Fibroblast of lung (primary cell): ENCODE measurements around the gene NKAIN2. TPM values are rescaled to one million over a fixed set of nuclear protein-coding genes. Genes with fewer than 3 reads are reported as not detected.

ENCODE experiments used
- DNase-seq, 2 donors: peaks; one replicate each; pipeline versions ENCODE4 v3.0.0 to v3.0.0-alpha.2; 2010; ENCODE audit warnings: low read depth in 2 of 2
- H2AFZ ChIP-seq: 2 replicates; pipeline ENCODE4 v1.5.1; 2012; ENCODE audit warnings: low read length, control low read depth, inconsistent platforms
- H3K27ac ChIP-seq: 2 replicates; pipeline ENCODE4 v1.5.1; 2011; ENCODE audit warnings: low read length, control low read depth; ENCODE audit not compliant: insufficient read depth
- H3K27me3 ChIP-seq: 2 replicates; pipeline ENCODE4 v1.5.1; 2011; ENCODE audit warnings: mild to moderate bottlenecking, low read length; ENCODE audit not compliant: control insufficient read depth, insufficient read depth
- H3K36me3 ChIP-seq: 2 replicates; pipeline ENCODE4 v1.5.1; 2011; ENCODE audit warnings: low read length; ENCODE audit not compliant: control insufficient read depth, insufficient read depth
- H3K4me1 ChIP-seq: 2 replicates; pipeline ENCODE4 v1.5.1; 2011; ENCODE audit warnings: low read length; ENCODE audit not compliant: control insufficient read depth, insufficient read depth; ENCODE audit errors: extremely low read depth
- H3K4me2 ChIP-seq: 2 replicates; pipeline ENCODE4 v1.5.1; 2011; ENCODE audit warnings: low read length, control low read depth; ENCODE audit not compliant: insufficient read depth; ENCODE audit errors: extremely low read depth
- H3K4me3 ChIP-seq, 4 experiments: fragments of 200-600 bp in 1 of 4; sonication (generic) in 1 of 4; replicated peaks in 1 of 4; 2 replicates each; pipeline ENCODE4 v1.5.1; 2011 to 2016; ENCODE audit warnings: low read length in 4 of 4, low read depth in 3 of 4, mild to moderate bottlenecking in 3 of 4, control low read depth in 2 of 4, inconsistent platforms in 1 of 4, mixed read lengths in 1 of 4; ENCODE audit not compliant: insufficient read depth in 1 of 4; ENCODE audit errors: control extremely low read depth in 1 of 4
- H3K79me2 ChIP-seq: 2 replicates; pipeline ENCODE4 v1.5.1; 2012; ENCODE audit warnings: mild to moderate bottlenecking, low read length, inconsistent platforms; ENCODE audit not compliant: control insufficient read depth, insufficient read depth
- H3K9ac ChIP-seq: 2 replicates; pipeline ENCODE4 v1.5.1; 2011; ENCODE audit warnings: mild to moderate bottlenecking, low read length, control low read depth; ENCODE audit not compliant: insufficient read depth
- H3K9me3 ChIP-seq: 2 replicates; pipeline ENCODE4 v1.5.1; 2012; ENCODE audit warnings: low read depth, low read length; ENCODE audit not compliant: control insufficient read depth, insufficient read depth
- H4K20me1 ChIP-seq: 2 replicates; pipeline ENCODE4 v1.5.1; 2011; ENCODE audit warnings: low read length; ENCODE audit not compliant: control insufficient read depth, insufficient read depth; ENCODE audit errors: extremely low read depth
- EZH2 ChIP-seq: IDR thresholded peaks from 2 replicates; pipeline ENCODE4 v1.5.1; 2012; ENCODE audit warnings: low read length, control low read depth, mild to moderate bottlenecking; ENCODE audit errors: missing control alignments
- polyA plus RNA-seq, 2 donors: library from polyadenylated mRNA; depleted of rRNA in 1 of 2; stranded (reverse) in 1 of 2; unstranded in 1 of 2; fragments of >200 nt; gene quantifications; 2 replicates each; pipeline ENCODE4 v1.2.1, GENCODE V29; 2011 to 2012; ENCODE audit warnings: missing spikeins in 1 of 2
- total RNA-seq: library from RNA; depleted of rRNA; stranded (reverse); fragments of >200 nt; gene quantifications from 2 replicates; pipeline ENCODE4 v1.2.1, GENCODE V29; 2014
- TF ChIP-seq, protein P1 (sequence below), 2 donors: IDR thresholded peaks in 1 of 2; conservative IDR thresholded peaks in 1 of 2; 1 replicate in 1 of 2; 2 replicates in 1 of 2; pipeline ENCODE4 v1.5.1; 2011 to 2012; ENCODE audit warnings: low read length in 2 of 2, control low read depth in 1 of 2, inconsistent platforms in 1 of 2, low read depth in 1 of 2, mild to moderate bottlenecking in 1 of 2

NKAIN2 gene
- total and polyA plus RNA-seq, 2 donors (not counting 1 experiment from before 2014, with no cell fraction given) = not detected

DNA sequence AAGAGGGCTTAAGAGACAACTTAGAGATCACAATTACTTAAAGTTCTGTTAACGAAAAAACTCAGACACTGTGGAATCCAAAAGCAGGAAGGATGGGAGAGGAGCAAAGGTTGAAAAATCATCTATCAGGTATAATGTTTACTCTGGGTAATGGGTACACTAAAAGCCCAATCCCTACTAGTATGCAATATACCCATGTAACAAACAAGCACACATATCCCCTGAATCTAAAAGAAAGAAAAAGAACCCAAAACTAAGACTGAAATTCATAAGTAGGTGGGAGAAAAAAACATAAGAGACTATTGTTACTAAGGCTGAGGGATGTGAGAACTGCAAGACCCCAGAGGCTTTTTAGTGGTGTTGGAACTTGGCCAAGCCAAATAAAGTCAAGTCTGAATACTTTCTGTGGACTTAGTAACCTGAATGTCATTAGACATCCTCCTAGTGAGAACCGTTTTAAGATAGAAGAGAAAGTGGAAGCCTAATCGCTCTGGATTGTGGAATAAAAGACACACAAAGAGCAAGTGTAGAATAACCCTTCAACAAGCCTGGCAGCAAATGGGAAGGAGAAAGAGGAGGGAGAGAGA is 969.2 kb downstream of the NKAIN2 start:
- DNase-seq = peak in 1 of 2 donors; percentile 18
- Histone ChIP-seq H2AFZ (no peak overlapping the region), H3K9me3 (no peaks in the 10 kb centered on the region), H3K4me1 (no peaks in the 10 kb centered on the region), H3K9ac (no peak overlapping the region), H3K36me3 (no peaks in the 10 kb centered on the region), H4K20me1 (no peaks in the 10 kb centered on the region), H3K4me3 (no peak overlapping the region), H3K27ac (no peak overlapping the region), H3K4me2 (no peak overlapping the region), H3K79me2 (no peaks in the 10 kb centered on the region), H3K27me3 (no peaks in the 10 kb centered on the region)
- TF ChIP-seq, protein P1, sequence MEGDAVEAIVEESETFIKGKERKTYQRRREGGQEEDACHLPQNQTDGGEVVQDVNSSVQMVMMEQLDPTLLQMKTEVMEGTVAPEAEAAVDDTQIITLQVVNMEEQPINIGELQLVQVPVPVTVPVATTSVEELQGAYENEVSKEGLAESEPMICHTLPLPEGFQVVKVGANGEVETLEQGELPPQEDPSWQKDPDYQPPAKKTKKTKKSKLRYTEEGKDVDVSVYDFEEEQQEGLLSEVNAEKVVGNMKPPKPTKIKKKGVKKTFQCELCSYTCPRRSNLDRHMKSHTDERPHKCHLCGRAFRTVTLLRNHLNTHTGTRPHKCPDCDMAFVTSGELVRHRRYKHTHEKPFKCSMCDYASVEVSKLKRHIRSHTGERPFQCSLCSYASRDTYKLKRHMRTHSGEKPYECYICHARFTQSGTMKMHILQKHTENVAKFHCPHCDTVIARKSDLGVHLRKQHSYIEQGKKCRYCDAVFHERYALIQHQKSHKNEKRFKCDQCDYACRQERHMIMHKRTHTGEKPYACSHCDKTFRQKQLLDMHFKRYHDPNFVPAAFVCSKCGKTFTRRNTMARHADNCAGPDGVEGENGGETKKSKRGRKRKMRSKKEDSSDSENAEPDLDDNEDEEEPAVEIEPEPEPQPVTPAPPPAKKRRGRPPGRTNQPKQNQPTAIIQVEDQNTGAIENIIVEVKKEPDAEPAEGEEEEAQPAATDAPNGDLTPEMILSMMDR (conservative IDR thresholded peaks at IDR 0.05 in 1 of 2, IDR thresholded peaks at IDR 0.05 in 1 of 2; ENCODE audit: low read depth in 1 of 2, low read length in 2 of 2) = no peak
- no peak for TF ChIP-seq EZH2

DNA sequence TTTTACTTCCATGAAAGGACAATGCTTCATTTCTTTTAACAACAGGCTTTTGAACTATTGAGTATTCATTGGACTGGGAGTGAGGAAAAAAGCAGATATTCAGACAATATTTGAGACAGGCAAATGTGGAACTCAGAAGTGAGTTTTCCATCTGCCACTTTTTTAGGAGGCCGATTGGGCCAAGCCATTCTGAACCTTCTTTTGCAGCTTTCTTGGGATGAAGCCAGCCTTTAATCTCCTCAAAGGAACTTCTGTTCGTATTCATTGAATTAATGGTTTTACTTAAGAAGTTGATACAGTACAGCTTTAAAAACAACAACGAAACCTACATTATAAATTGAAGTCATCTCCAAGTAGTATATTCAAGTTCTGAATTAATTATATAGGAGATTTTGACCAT is 971.5 kb downstream of the NKAIN2 start:
- H3K36me3 ChIP-seq = no peaks in the 10 kb centered on the region
- H2AFZ ChIP-seq = no peak overlapping the region
- H4K20me1 ChIP-seq = no peaks in the 10 kb centered on the region
- TF ChIP-seq, protein P1 (conservative IDR thresholded peaks at IDR 0.05 in 1 of 2, IDR thresholded peaks at IDR 0.05 in 1 of 2; ENCODE audit: low read depth in 1 of 2, low read length in 2 of 2) = no peak
- TF ChIP-seq EZH2 = no peak
- no peak overlapping the region for H3K9ac ChIP-seq
- H3K27ac ChIP-seq = no peak overlapping the region
- H3K9me3 ChIP-seq = no peaks in the 10 kb centered on the region
- no peak overlapping the region for H3K4me3 ChIP-seq
- H3K4me1 ChIP-seq = no peaks in the 10 kb centered on the region
- H3K79me2 ChIP-seq = no peaks in the 10 kb centered on the region
- no peaks in the 10 kb centered on the region for H3K27me3 ChIP-seq
- no peak overlapping the region for H3K4me2 ChIP-seq
- DNase-seq = no peak

DNA sequence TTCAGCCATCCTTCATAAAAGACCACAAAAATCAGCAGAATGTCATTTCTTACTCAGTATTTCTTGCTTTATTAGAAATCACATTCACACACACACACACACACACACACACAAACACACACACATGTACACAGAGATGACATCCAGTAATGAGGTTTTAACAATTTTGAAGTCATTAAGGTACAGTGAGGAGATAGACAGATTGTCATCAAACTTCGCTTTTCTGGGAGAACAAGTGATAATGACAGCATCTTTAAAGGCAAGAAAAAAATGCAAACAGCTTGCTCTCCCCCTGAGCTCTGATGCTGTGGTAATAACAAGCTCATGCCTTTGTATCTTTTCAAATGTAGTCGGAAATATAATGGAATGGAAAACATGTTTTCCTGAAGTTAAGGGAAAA is 974.2 kb downstream of the NKAIN2 start:
- H3K36me3 ChIP-seq = no peaks in the 10 kb centered on the region
- no peaks in the 10 kb centered on the region for H3K27me3 ChIP-seq
- DNase-seq = no peak
- no peak overlapping the region for H3K4me2 ChIP-seq
- no peak overlapping the region for H3K27ac ChIP-seq
- no peak overlapping the region for H2AFZ ChIP-seq
- H3K4me1 ChIP-seq = no peaks in the 10 kb centered on the region
- TF ChIP-seq, protein P1 (conservative IDR thresholded peaks at IDR 0.05 in 1 of 2, IDR thresholded peaks at IDR 0.05 in 1 of 2; ENCODE audit: low read depth in 1 of 2, low read length in 2 of 2) = no peak
- TF ChIP-seq EZH2 = no peak
- no peak overlapping the region for H3K9ac ChIP-seq
- no peak overlapping the region for H3K4me3 ChIP-seq
- no peaks in the 10 kb centered on the region for H3K9me3 ChIP-seq
- no peaks in the 10 kb centered on the region for H4K20me1 ChIP-seq
- H3K79me2 ChIP-seq = no peaks in the 10 kb centered on the region
